ENCODE data around the gene RIMS4. TPM values are rescaled to one million over a fixed set of nuclear protein-coding genes. Genes with fewer than 3 reads are reported as not detected.

RIMS4 gene
- total and polyA plus RNA-seq, 2 of the 8 experiments (the other 6 are each of a cell fraction or from before 2014, with no cell fraction given), result 13.3 to 44.2 TPM

GRCh38 chr20:44735816-44736169 is 74.6 kb downstream of the RIMS4 start:
- no peak overlapping the region for H2BK12ac ChIP-seq (ENCODE audit: low read depth, low read length)
- no peaks in the 10 kb centered on the region for H3K79me2 ChIP-seq (ENCODE audit: control insufficient read depth in 1 of 2, insufficient read depth in 2 of 2, low read length in 2 of 2)
- no peak overlapping the region for H2BK15ac ChIP-seq (ENCODE audit: low read length)
- H3K4ac ChIP-seq (replicated peaks; ENCODE audit: insufficient read length, low read depth, low read length), result no peak overlapping the region
- ChIA-PET POLR2A (ENCODE audit: partially characterized antibody) (no interaction called here), CTCF (ENCODE audit: partially characterized antibody) (interaction anchor here (1.3 to 10.5 kb wide), 5 partner anchors 12 to 53 kb away, joined by 4 to 146 read pairs (median 35); partner anchors contain the start of gene CCN5)
- no peak overlapping the region; a peak in 1 of 4 replicates for H3K4me2 ChIP-seq (ENCODE audit: insufficient read depth in 1 of 2, low read depth in 2 of 2, low read length in 2 of 2)
- TF ChIP-seq JUN (IDR thresholded peaks at IDR 0.05; ENCODE audit: low read depth, low read length) (no peak), MAFK (IDR thresholded peaks at IDR 0.05; ENCODE audit: low read depth, low read length) (no peak), SIN3A (conservative IDR thresholded peaks at IDR 0.05 in 1 of 2, IDR thresholded peaks at IDR 0.05 in 1 of 2; ENCODE audit: low read depth in 1 of 2, low read length in 2 of 2) (no peak), SAP30 (IDR thresholded peaks at IDR 0.05; ENCODE audit: insufficient read depth, insufficient replicate concordance, low read length) (no peak), BCL11A (IDR thresholded peaks at IDR 0.05; ENCODE audit: low read depth in 2 of 2, low read length in 2 of 2) (no peak), TAF7 (optimal IDR thresholded peaks at IDR 0.05; ENCODE audit: borderline replicate concordance, low read depth, low read length) (no peak), CEBPB (IDR thresholded peaks at IDR 0.05; ENCODE audit: low read depth, low read length) (no peak), NRF1 (IDR thresholded peaks at IDR 0.05; ENCODE audit: low read depth, low read length) (no peak), RXRA (IDR thresholded peaks at IDR 0.05; ENCODE audit: insufficient read depth, low read depth, low read length) (no peak), ZNF274 (IDR thresholded peaks at IDR 0.05; ENCODE audit: borderline replicate concordance, extremely low read depth, low read length) (no peak), SIRT6 (IDR thresholded peaks at IDR 0.05; ENCODE audit: low read length) (no peak), ATF2 (IDR thresholded peaks at IDR 0.05; ENCODE audit: low read length) (no peak), GABPA (IDR thresholded peaks at IDR 0.05; ENCODE audit: borderline replicate concordance, insufficient read depth, low read length) (no peak)
- WGBS, 2 experiments (ENCODE audit: extremely low coverage in 1 of 2, insufficient coverage in 1 of 2, insufficient read length in 1 of 2, insufficient replicate concordance in 2 of 2, low coverage in 1 of 2, low lambda C conversion rate in 2 of 2, missing lambda C conversion rate in 1 of 2), result 91% methylated on average over 4 of the region's 4 CpGs; no CpG with 5 or more reads in 1 of the 2 experiments
- H2BK120ac ChIP-seq (replicated peaks; ENCODE audit: low read depth, low read length), result no peak overlapping the region
- no peak overlapping the region for H3K27ac ChIP-seq (ENCODE audit: low read depth, low read length)
- H3K4me3 ChIP-seq (ENCODE audit: extremely low read depth in 1 of 4, insufficient read depth in 2 of 4, low read depth in 3 of 4, low read length in 4 of 4), result no peak overlapping the region
- no peak for FAIRE-seq
- no peak overlapping the region for H2BK5ac ChIP-seq (ENCODE audit: low read depth, low read length)
- peaks cover 0 to 2% (median 0%) of the 10 kb centered on the region in 4 experiments; a peak in 1 of 7 replicates for H3K27me3 ChIP-seq (replicated peaks in 1 of 4; ENCODE audit: control insufficient read depth in 3 of 4, extremely low read depth in 1 of 4, insufficient read depth in 3 of 4, low read length in 3 of 4)
- H3K23ac ChIP-seq (ENCODE audit: insufficient read length), result no peak overlapping the region
- H3K9me3 ChIP-seq (ENCODE audit: insufficient read depth in 2 of 2, low read depth in 1 of 2, low read length in 1 of 2), result no peaks in the 10 kb centered on the region; a peak in 1 of 4 replicates
- no peak overlapping the region for H4K91ac ChIP-seq (replicated peaks; ENCODE audit: insufficient read length, low read length)
- no peak overlapping the region for H4K8ac ChIP-seq (ENCODE audit: extremely low read depth, insufficient read depth, low read length)
- no peak overlapping the region for H3K56ac ChIP-seq (replicated peaks; ENCODE audit: insufficient read length, low read depth, low read length)
- no peak overlapping the region for H3K18ac ChIP-seq (ENCODE audit: extremely low read depth, low read length)
- H2AFZ ChIP-seq (ENCODE audit: low read length), result no peak overlapping the region
- no peak for DNase-seq (ENCODE audit: low read depth in 1 of 2, low spot score in 2 of 2)
- no peak overlapping the region for H2BK20ac ChIP-seq (ENCODE audit: low read length)
- H2AK5ac ChIP-seq (ENCODE audit: low read depth, low read length), result no peak overlapping the region
- no peaks in the 10 kb centered on the region for H3K79me1 ChIP-seq (ENCODE audit: low read depth, low read length)
- H4K5ac ChIP-seq (ENCODE audit: insufficient read length, low read depth, low read length), result peak overlapping the region; percentile 25
- H3K23me2 ChIP-seq (ENCODE audit: low read depth, low read length), result no peaks in the 10 kb centered on the region
- H4K20me1 ChIP-seq (replicated peaks in 1 of 2; ENCODE audit: control insufficient read depth in 1 of 2, insufficient read depth in 2 of 2, low read length in 2 of 2), result no peaks in the 10 kb centered on the region
- H3K14ac ChIP-seq (ENCODE audit: insufficient read length), result no peak overlapping the region
- peaks cover 0 to 4% (median 2%) of the 10 kb centered on the region in 4 experiments; a peak in 1 of 7 replicates for H3K4me1 ChIP-seq (replicated peaks in 1 of 4; ENCODE audit: control insufficient read depth in 3 of 4, insufficient read depth in 4 of 4, low read length in 3 of 4)
- no peaks in the 10 kb centered on the region for H3K36me3 ChIP-seq (ENCODE audit: control insufficient read depth in 2 of 4, insufficient read depth in 4 of 4, low read length in 3 of 4)
- no peak overlapping the region for H3K9ac ChIP-seq (replicated peaks in 1 of 4; ENCODE audit: extremely low read depth in 1 of 4, low read depth in 3 of 4, low read length in 3 of 4)

Measured in H1 (cell line).